HEK293 (cell line): ENCODE measurements around the gene GCK.

Experiments
- CTCF ChIA-PET: fragments of 350-600 bp; formaldehyde crosslinking; extraction: SDS; loops from one replicate; lab custom pipeline; 2021; ENCODE audit warnings: antibody characterized with exemption; lab: Yijun Ruan, JAX
- POLR2A ChIA-PET: fragments of 300-600 bp; formaldehyde crosslinking; extraction: SDS; loops from one replicate; lab custom pipeline; 2020; ENCODE audit warnings: antibody characterized with exemption, inconsistent platforms; lab: Yijun Ruan, JAX
- H3K27ac ChIP-seq: fragments of 200-500 bp; sonication (Bioruptor generic); 2 replicates; pipeline ENCODE4 v1.5.1; 2014; ENCODE audit warnings: low read depth, low read length, control low read depth, inconsistent platforms; ENCODE audit errors: extremely low read depth
- H3K36me3 ChIP-seq, 2 experiments: fragments of 200-500 bp in 1 of 2; sonication (Bioruptor generic) in 1 of 2; 1 replicate in 1 of 2; 2 replicates in 1 of 2; pipeline ENCODE4 v1.5.1; 2014 to 2017; ENCODE audit warnings: inconsistent platforms in 2 of 2, low read length in 2 of 2; ENCODE audit not compliant: control insufficient read depth in 2 of 2, insufficient read depth in 1 of 2
- H3K4me1 ChIP-seq: fragments of 200-500 bp; sonication (Bioruptor generic); 2 replicates; pipeline ENCODE4 v1.5.1; 2014; ENCODE audit warnings: mild to moderate bottlenecking, low read length, inconsistent platforms; ENCODE audit not compliant: control insufficient read depth, insufficient read depth
- H3K4me3 ChIP-seq: 2 replicates; pipeline ENCODE4 v1.5.1; 2011; ENCODE audit warnings: low read depth, mild to moderate bottlenecking, control low read depth, low read length, moderate library complexity
- H3K9me3 ChIP-seq: fragments of 200-500 bp; sonication (Bioruptor generic); 2 replicates; pipeline ENCODE4 v1.5.1; 2014; ENCODE audit warnings: low read depth, low read length, inconsistent platforms; ENCODE audit not compliant: control insufficient read depth, insufficient read depth
- GLIS1 ChIP-seq: fragments of 450-650 bp; formaldehyde crosslinking; IDR thresholded peaks from 2 replicates; pipeline ENCODE4 v1.5.1; 2016; ENCODE audit warnings: missing biosample characterization, missing genetic modification characterization
- KLF9 ChIP-seq: fragments of 450-650 bp; formaldehyde crosslinking; IDR thresholded peaks from 2 replicates; pipeline ENCODE4 v1.5.1; 2016; ENCODE audit warnings: missing biosample characterization, missing genetic modification characterization, low read depth
- PBX3 ChIP-seq: sonication (generic); formaldehyde crosslinking; IDR thresholded peaks from 2 replicates; pipeline ENCODE4 v1.8.1; 2022; ENCODE audit warnings: mild to moderate bottlenecking, moderate library complexity, missing genetic modification reagents
- SCRT1 ChIP-seq: fragments of 450-650 bp; formaldehyde crosslinking; IDR thresholded peaks from 2 replicates; pipeline ENCODE4 v1.5.1; 2016; ENCODE audit warnings: missing biosample characterization, missing genetic modification characterization, borderline replicate concordance
- TCF7L2 ChIP-seq: IDR thresholded peaks from 2 replicates; pipeline ENCODE4 v1.6.1; 2011; ENCODE audit warnings: low read depth, mild to moderate bottlenecking, inconsistent platforms, low read length, moderate library complexity, borderline replicate concordance
- TSHZ1 ChIP-seq: fragments of 450-650 bp; formaldehyde crosslinking; IDR thresholded peaks from 2 replicates; pipeline ENCODE4 v1.5.1; 2016; ENCODE audit warnings: missing biosample characterization, missing genetic modification characterization, borderline replicate concordance
- WT1 ChIP-seq: fragments of 450-650 bp; formaldehyde crosslinking; IDR thresholded peaks from 2 replicates; pipeline ENCODE4 v1.5.1; 2016; ENCODE audit warnings: missing biosample characterization, missing genetic modification characterization
- YY2 ChIP-seq: fragments of 450-650 bp; formaldehyde crosslinking; IDR thresholded peaks from 2 replicates; pipeline ENCODE4 v1.5.1; 2016; ENCODE audit warnings: missing biosample characterization, missing genetic modification characterization
- ZBTB44 ChIP-seq: fragments of 450-650 bp; IDR thresholded peaks from 2 replicates; pipeline ENCODE4 v1.5.1; 2018; ENCODE audit warnings: missing biosample characterization, mild to moderate bottlenecking, missing genetic modification characterization
- ZNF112 ChIP-seq: fragments of 450-650 bp; formaldehyde crosslinking; IDR thresholded peaks from 2 replicates; pipeline ENCODE4 v1.5.0; 2017; ENCODE audit warnings: missing biosample characterization, missing genetic modification characterization
- ZNF169 ChIP-seq: fragments of 450-650 bp; formaldehyde crosslinking; IDR thresholded peaks from 2 replicates; pipeline ENCODE4 v1.5.1; 2016; ENCODE audit warnings: missing biosample characterization, missing genetic modification characterization
- ZNF202 ChIP-seq: fragments of 450-650 bp; formaldehyde crosslinking; IDR thresholded peaks from 2 replicates; pipeline ENCODE4 v1.5.1; 2016; ENCODE audit warnings: missing biosample characterization, missing genetic modification characterization, borderline replicate concordance
- ZNF211 ChIP-seq: fragments of 450-650 bp; formaldehyde crosslinking; IDR thresholded peaks from 2 replicates; pipeline ENCODE4 v1.5.1; 2016; ENCODE audit warnings: low read depth, missing biosample characterization, missing genetic modification characterization
- ZNF311 ChIP-seq: fragments of 450-650 bp; formaldehyde crosslinking; IDR thresholded peaks from 2 replicates; pipeline ENCODE4 v1.5.1; 2017; ENCODE audit warnings: missing biosample characterization, missing genetic modification characterization, borderline replicate concordance
- ZNF37A ChIP-seq: fragments of 450-650 bp; IDR thresholded peaks from 2 replicates; pipeline ENCODE4 v1.5.1; 2018; ENCODE audit warnings: missing biosample characterization, missing genetic modification characterization
- ZNF423 ChIP-seq: fragments of 450-650 bp; formaldehyde crosslinking; IDR thresholded peaks from 2 replicates; pipeline ENCODE4 v1.5.1; 2016; ENCODE audit warnings: missing biosample characterization, missing genetic modification characterization
- ZNF513 ChIP-seq: fragments of 450-650 bp; IDR thresholded peaks from 2 replicates; pipeline ENCODE4 v1.5.1; 2018; ENCODE audit warnings: missing biosample characterization, missing genetic modification characterization
- ZNF555 ChIP-seq: fragments of 450-650 bp; formaldehyde crosslinking; conservative IDR thresholded peaks from 2 replicates; pipeline ENCODE4 v1.5.1; 2017; ENCODE audit warnings: missing biosample characterization, mild to moderate bottlenecking, missing genetic modification characterization, inconsistent platforms
- ZNF600 ChIP-seq: fragments of 450-650 bp; formaldehyde crosslinking; IDR thresholded peaks from 2 replicates; pipeline ENCODE4 v1.5.1; 2016; ENCODE audit warnings: missing biosample characterization, missing genetic modification characterization
- ZNF610 ChIP-seq: fragments of 450-650 bp; formaldehyde crosslinking; IDR thresholded peaks from 2 replicates; pipeline ENCODE4 v1.5.1; 2016; ENCODE audit warnings: missing biosample characterization, missing genetic modification characterization, borderline replicate concordance
- ZNF658 ChIP-seq: fragments of 450-650 bp; formaldehyde crosslinking; IDR thresholded peaks from 2 replicates; pipeline ENCODE4; 2016; ENCODE audit warnings: missing biosample characterization, missing genetic modification characterization

Gene GCK

GRCh38 chr7:44167920-44168319 lies 21.3 kb downstream of the GCK start:
- POLR2A ChIA-PET: no interaction called here
- TF ChIP-seq ZNF600 (tag by site-specific recombination): no peak
- TF ChIP-seq ZNF513 (tag by site-specific recombination): no peak
- TF ChIP-seq ZNF658 (tag by site-specific recombination): no peak
- TF ChIP-seq ZBTB44 (tag by site-specific recombination): no peak
- TF ChIP-seq TCF7L2: no peak
- no peak for TF ChIP-seq ZNF202 (tag by site-specific recombination)
- no peak for TF ChIP-seq ZNF211 (tag by site-specific recombination)
- TF ChIP-seq WT1: no peak
- TF ChIP-seq ZNF423 (tag by site-specific recombination): no peak
- TF ChIP-seq ZNF37A (tag by site-specific recombination): no peak
- TF ChIP-seq ZNF555 (tag by site-specific recombination): no peak
- TF ChIP-seq PBX3: no peak
- no peak for TF ChIP-seq ZNF169 (tag by site-specific recombination)
- no peak for TF ChIP-seq ZNF311 (tag by site-specific recombination)
- no peak for TF ChIP-seq SCRT1 (tag by site-specific recombination)
- TF ChIP-seq GLIS1 (tag by site-specific recombination): no peak
- no peak for TF ChIP-seq KLF9 (tag by site-specific recombination)
- TF ChIP-seq ZNF112 (tag by site-specific recombination): no peak
- CTCF ChIA-PET: no interaction called here

GRCh38 chr7:44163591-44163990 lies 25.6 kb downstream of the GCK start:
- no peaks in the 10 kb centered on the region for H3K4me1 ChIP-seq
- TF ChIP-seq YY2: no peak
- CTCF ChIA-PET: interaction anchor here (1.2 kb wide), 2 partner anchors 32 to 33 kb away, joined by 3 to 5 read pairs; no protein-coding TSS in a partner anchor
- no peaks in the 10 kb centered on the region for H3K36me3 ChIP-seq
- POLR2A ChIA-PET: no interaction called here
- H3K4me3 ChIP-seq: no peak overlapping the region
- H3K27ac ChIP-seq: no peak overlapping the region
- no peaks in the 10 kb centered on the region for H3K9me3 ChIP-seq

More at GRCh38 chr7:44167920-44168319, 21.3 kb downstream of the GCK start:
- no peak overlapping the region for H3K27ac ChIP-seq
- H3K9me3 ChIP-seq: no peaks in the 10 kb centered on the region
- H3K4me1 ChIP-seq: no peaks in the 10 kb centered on the region
- H3K36me3 ChIP-seq: no peaks in the 10 kb centered on the region
- no peak overlapping the region for H3K4me3 ChIP-seq

- Histone ChIP-seq H3K4me3 (no peak overlapping the region), H3K4me1 (no peaks in the 10 kb centered on the region), H3K27ac (no peak overlapping the region), H3K36me3 (no peaks in the 10 kb centered on the region), H3K9me3 (no peaks in the 10 kb centered on the region)
- TF ChIP-seq TSHZ1 (tag by site-specific recombination) (no peak), ZNF610 (tag by site-specific recombination) (no peak)
- ChIA-PET POLR2A (no interaction called here), CTCF (interaction anchor here (0.6 to 1.2 kb wide), 3 partner anchors 33 to 72 kb away, joined by 3 to 5 read pairs (median 3); no protein-coding TSS in a partner anchor)
Observed at GRCh38 chr7:44162785-44163395, 26.3 kb downstream of the GCK start.
